CD4-positive, alpha-beta T cell (primary cell): ENCODE results near the gene SRGAP1. TPM values are rescaled to one million over a fixed set of nuclear protein-coding genes. Genes with fewer than 3 reads are reported as not detected.
"Not testable (repeated sequence)": the region's sequence is repeated elsewhere in the genome, so short reads cannot be mapped to it uniquely, and the experiment has no call there.

Experiments used
- ATAC-seq: fragments of 200-7000 bp; cut with Tn5 transposase; one replicate; pipeline ENCODE4 v1.10.0; 2022; ENCODE audit warnings: mild to moderate bottlenecking; ENCODE audit not compliant: poor library complexity
- CTCF ChIA-PET: fragments of 350-600 bp; sonication (Branson Sonifier 250); formaldehyde crosslinking; loops from one replicate; lab custom pipeline; 2021; ENCODE audit warnings: antibody characterized with exemption, inconsistent platforms; lab: Charles Lee
- POLR2A ChIA-PET: fragments of 350-600 bp; sonication (Branson Sonifier 250); formaldehyde crosslinking; loops from one replicate; lab custom pipeline; 2021; ENCODE audit warnings: antibody characterized with exemption, inconsistent platforms; lab: Charles Lee
- DNase-seq, 14 experiments: peaks; one replicate each; pipeline ENCODE4 v3.0.0-alpha.2; 2013 to 2020; ENCODE audit warnings: mixed read lengths in 2 of 14
- H3K27ac ChIP-seq, 2 donors: one replicate each; pipeline versions ENCODE4 v1.5.1 to v1.7.0; 2013; ENCODE audit warnings: low read length in 2 of 2, low read depth in 1 of 2, mild to moderate bottlenecking in 1 of 2
- H3K27me3 ChIP-seq, 2 experiments: 1 replicate in 1 of 2; 2 replicates in 1 of 2; pipeline versions ENCODE4 v1.6.1 to v1.7.0; 2013; ENCODE audit warnings: low read length in 2 of 2, control low read depth in 1 of 2, mild to moderate bottlenecking in 1 of 2, moderate library complexity in 1 of 2; ENCODE audit not compliant: insufficient read depth in 2 of 2, control insufficient read depth in 1 of 2
- H3K36me3 ChIP-seq: one replicate; pipeline ENCODE4 v1.6.1; 2013; ENCODE audit warnings: low read length, control low read depth; ENCODE audit not compliant: insufficient read depth
- H3K4me1 ChIP-seq: one replicate; pipeline ENCODE4 v1.6.1; 2013; ENCODE audit warnings: low read length, control low read depth; ENCODE audit not compliant: insufficient read depth
- H3K4me3 ChIP-seq: one replicate; pipeline ENCODE4 v1.5.1; 2013; ENCODE audit warnings: mild to moderate bottlenecking, low read length, moderate library complexity
- H3K9me3 ChIP-seq, 2 experiments: 1 replicate in 1 of 2; 2 replicates in 1 of 2; pipeline versions ENCODE4 v1.6.1 to v1.7.0; 2013; ENCODE audit warnings: low read length in 2 of 2, mild to moderate bottlenecking in 2 of 2, control low read depth in 1 of 2, moderate library complexity in 1 of 2; ENCODE audit not compliant: control insufficient read depth in 1 of 2, insufficient read depth in 1 of 2
- H3K27ac Mint-ChIP-seq: one replicate; pipeline ENCODE4 v1.8.0; 2020; ENCODE audit warnings: mixed read lengths
- H3K27me3 Mint-ChIP-seq: one replicate; pipeline ENCODE4 v1.8.0; 2021; ENCODE audit warnings: mixed read lengths
- H3K36me3 Mint-ChIP-seq: one replicate; pipeline ENCODE4 v1.8.0; 2021; ENCODE audit warnings: low read depth, mixed read lengths
- H3K4me1 Mint-ChIP-seq: one replicate; pipeline ENCODE4 v1.8.0; 2021; ENCODE audit warnings: low read depth, mixed read lengths
- H3K4me3 Mint-ChIP-seq: one replicate; pipeline ENCODE4 v1.8.0; 2020; ENCODE audit warnings: mild to moderate bottlenecking, mixed read lengths
- H3K9me3 Mint-ChIP-seq: one replicate; pipeline ENCODE4 v1.8.0; 2020; ENCODE audit warnings: mixed read lengths
- intact Hi-C, 2 experiments: fragments of 100-400 bp; cut with DNase I in 1 of 2; cut with micrococcal nuclease in 1 of 2; formaldehyde crosslinking; loops; one replicate each; pipeline versions ENCODE4 v1.15.1 to v1.9.0; 2023 to 2025; cut with DNase I, micrococcal nuclease
- total RNA-seq, 174 experiments: library from RNA in 2 of 174; stranded (reverse) in 2 of 174; gene quantifications; one replicate each; pipeline ENCODE4 v1.2.3 and lab custom pipeline; 2021 to 2026
- TF ChIP-seq, protein P1 (sequence below): fragments of 200-600 bp; IDR thresholded peaks from one replicate; pipeline ENCODE4 v1.8.0; 2022; ENCODE audit warnings: antibody characterized with exemption, mild to moderate bottlenecking

The SRGAP1 gene
- total RNA-seq, 2 experiments from 2014 or later, result 0.03 TPM; not detected in 1

- Histone ChIP-seq H3K4me3 (no peak overlapping the region), H3K36me3 (no peaks in the 10 kb centered on the region), H3K4me1 (no peaks in the 10 kb centered on the region), H3K27ac (no peak overlapping the region), H3K9me3 (peaks cover 0 to 3% of the 10 kb centered on the region in 2 experiments), H3K27me3 (no peaks in the 10 kb centered on the region)
- Mint-ChIP-seq H3K9me3 (no peaks in the 10 kb centered on the region), H3K36me3 (no peaks in the 10 kb centered on the region), H3K4me3 (no peak overlapping the region), H3K27ac (no peak overlapping the region), H3K4me1 (no peaks in the 10 kb centered on the region), H3K27me3 (peaks cover 5% of the 10 kb centered on the region)
- POLR2A ChIA-PET, result no interaction called here
- DNase-seq (no peak), ATAC-seq (no peak)
- TF ChIP-seq, protein P1, sequence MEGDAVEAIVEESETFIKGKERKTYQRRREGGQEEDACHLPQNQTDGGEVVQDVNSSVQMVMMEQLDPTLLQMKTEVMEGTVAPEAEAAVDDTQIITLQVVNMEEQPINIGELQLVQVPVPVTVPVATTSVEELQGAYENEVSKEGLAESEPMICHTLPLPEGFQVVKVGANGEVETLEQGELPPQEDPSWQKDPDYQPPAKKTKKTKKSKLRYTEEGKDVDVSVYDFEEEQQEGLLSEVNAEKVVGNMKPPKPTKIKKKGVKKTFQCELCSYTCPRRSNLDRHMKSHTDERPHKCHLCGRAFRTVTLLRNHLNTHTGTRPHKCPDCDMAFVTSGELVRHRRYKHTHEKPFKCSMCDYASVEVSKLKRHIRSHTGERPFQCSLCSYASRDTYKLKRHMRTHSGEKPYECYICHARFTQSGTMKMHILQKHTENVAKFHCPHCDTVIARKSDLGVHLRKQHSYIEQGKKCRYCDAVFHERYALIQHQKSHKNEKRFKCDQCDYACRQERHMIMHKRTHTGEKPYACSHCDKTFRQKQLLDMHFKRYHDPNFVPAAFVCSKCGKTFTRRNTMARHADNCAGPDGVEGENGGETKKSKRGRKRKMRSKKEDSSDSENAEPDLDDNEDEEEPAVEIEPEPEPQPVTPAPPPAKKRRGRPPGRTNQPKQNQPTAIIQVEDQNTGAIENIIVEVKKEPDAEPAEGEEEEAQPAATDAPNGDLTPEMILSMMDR, result no peak
- intact Hi-C loops, result no loop called here
- CTCF ChIA-PET, result no interaction called here
These were observed 226.0 kb downstream of the SRGAP1 start for GRCh38 chr12:64070454-64070853.

GRCh38 chr12:64072916-64073575, 228.5 kb downstream of the SRGAP1 start:
- H3K4me1 ChIP-seq, result no peaks in the 10 kb centered on the region
- no peaks in the 10 kb centered on the region for H3K27me3 Mint-ChIP-seq
- H3K27ac Mint-ChIP-seq, result no peak overlapping the region
- ChIA-PET POLR2A (interaction anchor here (0.6 kb wide), 1 partner anchor 142 kb away, joined by 3 read pairs; no protein-coding TSS in a partner anchor), CTCF (no interaction called here)
- no peaks in the 10 kb centered on the region for H3K27me3 ChIP-seq
- no peak for DNase-seq
- H3K4me3 ChIP-seq, result no peak overlapping the region
- no peaks in the 10 kb centered on the region for H3K4me1 Mint-ChIP-seq
- intact Hi-C loops, result no loop called here
- ATAC-seq, result no peak
- H3K36me3 Mint-ChIP-seq, result no peaks in the 10 kb centered on the region
- TF ChIP-seq, protein P1, result no peak
- H3K36me3 ChIP-seq, result no peaks in the 10 kb centered on the region
- H3K27ac ChIP-seq, result no peak overlapping the region
- no peaks in the 10 kb centered on the region for H3K9me3 Mint-ChIP-seq
- no peak overlapping the region for H3K4me3 Mint-ChIP-seq
- H3K9me3 ChIP-seq, result peaks cover 0 to 3% of the 10 kb centered on the region in 2 experiments

GRCh38 chr12:64076565-64076964, 232.1 kb downstream of the SRGAP1 start:
- CTCF ChIA-PET, ATAC-seq, H3K9me3 ChIP-seq, H3K27ac Mint-ChIP-seq, H3K36me3 Mint-ChIP-seq, H3K27ac ChIP-seq, H3K27me3 Mint-ChIP-seq, H3K4me3 Mint-ChIP-seq, H3K27me3 ChIP-seq, intact Hi-C loops, H3K4me3 ChIP-seq, DNase-seq, H3K9me3 Mint-ChIP-seq, H3K4me1 ChIP-seq, H3K36me3 ChIP-seq, H3K4me1 Mint-ChIP-seq, POLR2A ChIA-PET: not testable (repeated sequence)

GRCh38 chr12:64077922-64078321, 233.4 kb downstream of the SRGAP1 start:
- no peaks in the 10 kb centered on the region for H3K4me1 ChIP-seq
- H3K4me1 Mint-ChIP-seq, result no peaks in the 10 kb centered on the region
- no peaks in the 10 kb centered on the region for H3K36me3 ChIP-seq
- no peak for ATAC-seq
- CTCF ChIA-PET, result no interaction called here
- intact Hi-C loops, result no loop called here
- no peaks in the 10 kb centered on the region for H3K9me3 Mint-ChIP-seq
- DNase-seq, result no peak
- no peak overlapping the region for H3K4me3 ChIP-seq
- no peaks in the 10 kb centered on the region for H3K36me3 Mint-ChIP-seq
- no peak overlapping the region for H3K4me3 Mint-ChIP-seq
- POLR2A ChIA-PET, result no interaction called here
- TF ChIP-seq, protein P1, result no peak
- no peaks in the 10 kb centered on the region for H3K27me3 ChIP-seq
- H3K27me3 Mint-ChIP-seq, result no peaks in the 10 kb centered on the region
- H3K9me3 ChIP-seq, result peaks cover 0 to 3% of the 10 kb centered on the region in 2 experiments
- H3K27ac Mint-ChIP-seq, result no peak overlapping the region
- no peak overlapping the region for H3K27ac ChIP-seq
